ENCODE data around the gene SIL1. TPM values are rescaled to one million over a fixed set of nuclear protein-coding genes. Genes with fewer than 3 reads are reported as not detected.

SIL1 gene
- total and polyA plus RNA-seq, 10 donors = 23.4 to 42.3 (median 32.6) TPM

- no peaks in the 10 kb centered on the region for H3K9me3 ChIP-seq
- H3K4me3 ChIP-seq = no peak overlapping the region
- peaks cover 0 to 26% (median 7%) of the 10 kb centered on the region in 6 donors for H3K4me1 ChIP-seq
- DNase-seq = no peak
- H3K36me3 ChIP-seq = peaks cover 7 to 93% (median 62%) of the 10 kb centered on the region in 6 donors
- TF ChIP-seq POLR2AphosphoS5 (IDR thresholded peaks at IDR 0.05) = peak in 1 of 3 donors; percentile 57
- no peak for TF ChIP-seq POLR2A (IDR thresholded peaks at IDR 0.05)
- no peak for TF ChIP-seq CTCF (IDR thresholded peaks at IDR 0.05 in 8 of 11, conservative IDR thresholded peaks at IDR 0.05 in 3 of 11)
- intact Hi-C loops (cut with DNase I; ENCODE audit: low total_unique reads) = no loop called here
- WGBS, 5 donors = 90 to 95% (median 92%) methylated on average over 11 to 20 of the region's 20 CpGs
- no peak overlapping the region for H3K27ac ChIP-seq
- H3K27me3 ChIP-seq (replicated peaks in 1 of 7) = no peaks in the 10 kb centered on the region
Observed at GRCh38 chr5:138932171-138932810, 265.9 kb downstream of the SIL1 start.

- Histone ChIP-seq H3K4me3 (no peak overlapping the region), H3K36me3 (peaks cover 7 to 100% (median 75%) of the 10 kb centered on the region in 6 donors), H3K4me1 (peaks cover 0 to 15% (median 5%) of the 10 kb centered on the region in 6 donors), H3K27me3 (replicated peaks in 1 of 7) (no peaks in the 10 kb centered on the region), H3K9me3 (no peaks in the 10 kb centered on the region), H3K27ac (no peak overlapping the region)
- DNase-seq = no peak
- WGBS, 5 donors = 87 to 95% (median 90%) methylated on average over 10 of the region's 10 CpGs
- intact Hi-C loops (cut with DNase I; ENCODE audit: low total_unique reads) = no loop called here
- TF ChIP-seq CTCF (IDR thresholded peaks at IDR 0.05 in 8 of 11, conservative IDR thresholded peaks at IDR 0.05 in 3 of 11) (no peak), POLR2AphosphoS5 (IDR thresholded peaks at IDR 0.05) (no peak), POLR2A (IDR thresholded peaks at IDR 0.05) (no peak)
Observed at GRCh38 chr5:138930371-138931097, 267.6 kb downstream of the SIL1 start.

- H3K27ac ChIP-seq = no peak overlapping the region
- 87 to 99% (median 93%) methylated on average over 4 of the region's 4 CpGs for WGBS, 5 donors
- intact Hi-C loops (cut with DNase I; ENCODE audit: low total_unique reads) = loop anchor here (10.0 kb wide), 1 partner anchor 95 kb away; no protein-coding TSS in a partner anchor
Observed at GRCh38 chr5:138929571-138929955, 268.6 kb downstream of the SIL1 start.

More at GRCh38 chr5:138929571-138929955, 268.6 kb downstream of the SIL1 start:
- no peak overlapping the region for H3K4me3 ChIP-seq
- H3K27me3 ChIP-seq (replicated peaks in 1 of 7) = no peaks in the 10 kb centered on the region
- peaks cover 0 to 15% (median 5%) of the 10 kb centered on the region in 6 donors for H3K4me1 ChIP-seq
- H3K9me3 ChIP-seq = no peaks in the 10 kb centered on the region
- peaks cover 7 to 100% (median 79%) of the 10 kb centered on the region in 6 donors for H3K36me3 ChIP-seq
- TF ChIP-seq POLR2A (IDR thresholded peaks at IDR 0.05) = no peak
- TF ChIP-seq CTCF (IDR thresholded peaks at IDR 0.05 in 8 of 11, conservative IDR thresholded peaks at IDR 0.05 in 3 of 11) = no peak
- TF ChIP-seq POLR2AphosphoS5 (IDR thresholded peaks at IDR 0.05) = no peak
- DNase-seq = no peak

All from spleen (tissue), 11 donors.